IMR-90 (cell line): ENCODE measurements around the gene ACP6. TPM values are rescaled to one million over a fixed set of nuclear protein-coding genes. Genes with fewer than 3 reads are reported as not detected.

Experiments used
- ATAC-seq: fragments of 200-7000 bp; cut with Tn5 transposase; 2 replicates; pipeline ENCODE4 v1.9.1; 2020; ENCODE audit warnings: low read depth, mild to moderate bottlenecking, moderate library complexity
- BruUV-seq: library from RNA; stranded (reverse); fragments of 400-500 nt; replicated peaks from 2 replicates; lab custom pipeline; 2021; lab: Mats Ljungman, UMichigan
- CTCF ChIA-PET: fragments of 300-600 bp; formaldehyde crosslinking; extraction: SDS; loops from one replicate; lab custom pipeline; 2021; ENCODE audit warnings: antibody characterized with exemption; lab: Yijun Ruan, JAX
- POLR2A ChIA-PET: fragments of 300-600 bp; sonication (Branson Sonifier 250); formaldehyde crosslinking; loops from one replicate; lab custom pipeline; 2022; ENCODE audit warnings: antibody characterized with exemption; ENCODE audit not compliant: unreplicated experiment; lab: Charles Lee
- DNase-seq: peaks from one replicate; pipeline ENCODE4 v3.0.0; 2013
- H2AFZ ChIP-seq: replicated peaks from 2 replicates; pipeline ENCODE3; 2013; ENCODE audit warnings: low read length, mild to moderate bottlenecking; ENCODE audit not compliant: poor library complexity
- H2AK5ac ChIP-seq: 2 replicates; pipeline ENCODE4 v1.6.1; 2013; ENCODE audit warnings: low read depth, low read length, inconsistent platforms
- H2AK9ac ChIP-seq: replicated peaks from 2 replicates; pipeline ENCODE3; 2013; ENCODE audit warnings: mild to moderate bottlenecking, low read depth, low read length, moderate library complexity; ENCODE audit not compliant: poor library complexity
- H2BK120ac ChIP-seq: 2 replicates; pipeline ENCODE4 v1.6.1; 2013; ENCODE audit warnings: low read depth, low read length, inconsistent platforms
- H2BK15ac ChIP-seq: 3 replicates; pipeline ENCODE4 v1.6.1; 2013; ENCODE audit warnings: low read depth, low read length, inconsistent platforms
- H2BK20ac ChIP-seq: 2 replicates; pipeline ENCODE4 v1.6.1; 2013; ENCODE audit warnings: low read depth, mild to moderate bottlenecking, inconsistent platforms, low read length, moderate library complexity
- H2BK5ac ChIP-seq: 2 replicates; pipeline ENCODE4 v1.6.1; 2013; ENCODE audit warnings: mild to moderate bottlenecking, low read depth, low read length, inconsistent platforms; ENCODE audit not compliant: poor library complexity, severe bottlenecking
- H3K14ac ChIP-seq: replicated peaks from 2 replicates; pipeline ENCODE4 v1.6.1; 2013; ENCODE audit warnings: low read depth, low read length, inconsistent platforms
- H3K18ac ChIP-seq: 2 replicates; pipeline ENCODE4 v1.6.1; 2013; ENCODE audit warnings: low read depth, low read length, control low read depth
- H3K23ac ChIP-seq: 2 replicates; pipeline ENCODE4 v1.6.1; 2013; ENCODE audit warnings: low read depth, low read length, inconsistent platforms
- H3K27ac ChIP-seq: 2 replicates; pipeline ENCODE4 v1.5.1; 2013; ENCODE audit warnings: mild to moderate bottlenecking, control low read depth, low read length; ENCODE audit not compliant: insufficient read depth
- H3K27me3 ChIP-seq: 2 replicates; pipeline ENCODE4 v1.6.1; 2013; ENCODE audit warnings: low read length; ENCODE audit not compliant: control insufficient read depth, insufficient read depth
- H3K36me3 ChIP-seq: 2 replicates; pipeline ENCODE4 v1.6.1; 2013; ENCODE audit warnings: low read length, mixed read lengths; ENCODE audit not compliant: control insufficient read depth, insufficient read depth
- H3K4ac ChIP-seq: 2 replicates; pipeline ENCODE4 v1.6.1; 2013; ENCODE audit warnings: low read depth, low read length, inconsistent platforms
- H3K4me1 ChIP-seq: 2 replicates; pipeline ENCODE4 v1.6.1; 2013; ENCODE audit warnings: low read length, mixed read lengths; ENCODE audit not compliant: control insufficient read depth, insufficient read depth
- H3K4me2 ChIP-seq: 2 replicates; pipeline ENCODE4 v1.6.1; 2013; ENCODE audit warnings: low read depth, mild to moderate bottlenecking, control low read depth, low read length, moderate library complexity
- H3K4me3 ChIP-seq: 2 replicates; pipeline ENCODE4 v1.5.1; 2013; ENCODE audit warnings: low read depth, mild to moderate bottlenecking, control low read depth, low read length, moderate library complexity; ENCODE audit not compliant: insufficient read depth
- H3K56ac ChIP-seq: 2 replicates; pipeline ENCODE4 v1.6.1; 2013; ENCODE audit warnings: low read length, inconsistent platforms; ENCODE audit not compliant: insufficient read depth; ENCODE audit errors: extremely low read depth
- H3K79me1 ChIP-seq, 2 experiments: 2 replicates each; pipeline ENCODE4 v1.6.1; 2013; ENCODE audit warnings: low read length in 2 of 2, inconsistent platforms in 1 of 2, low read depth in 1 of 2
- H3K9ac ChIP-seq: 2 replicates; pipeline ENCODE4 v1.6.1; 2013; ENCODE audit warnings: low read depth, low read length, control low read depth
- H3K9me1 ChIP-seq: 2 replicates; pipeline ENCODE4 v1.6.1; 2013; ENCODE audit warnings: low read length, inconsistent platforms; ENCODE audit not compliant: insufficient read depth
- H3K9me3 ChIP-seq: 2 replicates; pipeline ENCODE4 v1.6.1; 2013; ENCODE audit warnings: low read length; ENCODE audit not compliant: control insufficient read depth, insufficient read depth
- H4K20me1 ChIP-seq: 2 replicates; pipeline ENCODE4 v1.6.1; 2013; ENCODE audit warnings: low read length, inconsistent platforms; ENCODE audit not compliant: insufficient read depth
- H4K5ac ChIP-seq: 2 replicates; pipeline ENCODE4 v1.6.1; 2013; ENCODE audit warnings: mild to moderate bottlenecking, low read depth, low read length, control low read depth
- H4K8ac ChIP-seq, 2 experiments: 2 replicates each; pipeline ENCODE4 v1.6.1; 2013; ENCODE audit warnings: low read depth in 2 of 2, low read length in 2 of 2, control low read depth in 1 of 2, inconsistent platforms in 1 of 2
- H4K91ac ChIP-seq: 2 replicates; pipeline ENCODE4 v1.6.1; 2013; ENCODE audit warnings: low read depth, low read length, inconsistent platforms; ENCODE audit not compliant: insufficient read depth
- BHLHE40 ChIP-seq: fragments of 150-350 bp; IDR thresholded peaks from 2 replicates; pipeline ENCODE4 v1.6.1; 2016; ENCODE audit warnings: mild to moderate bottlenecking, low read depth, low read length
- CTCF ChIP-seq: conservative IDR thresholded peaks from 2 replicates; pipeline ENCODE4 v1.5.1; 2012; ENCODE audit warnings: mild to moderate bottlenecking, low read depth, low read length, improper control_type of control experiment
- MAZ ChIP-seq: IDR thresholded peaks from 2 replicates; pipeline ENCODE4 v1.6.1; 2012; ENCODE audit warnings: low read depth, mild to moderate bottlenecking, low read length, improper control_type of control experiment, moderate library complexity, borderline replicate concordance
- SMC3 ChIP-seq: fragments of 150-350 bp; IDR thresholded peaks from 2 replicates; pipeline ENCODE4 v1.6.1; 2016; ENCODE audit warnings: low read depth, mild to moderate bottlenecking, antibody characterized with exemption, low read length, moderate library complexity
- WGBS, 2 experiments: methylation state at CpG; one replicate each; pipeline versions ENCODE4 v1.1.5 to v1.1.7; 2013; ENCODE audit warnings: missing lambda C conversion rate in 2 of 2; ENCODE audit not compliant: insufficient read length in 1 of 2; ENCODE audit errors: extremely low coverage in 2 of 2; 5-methylcytosine and 5-hydroxymethylcytosine counted together
- dilution Hi-C: fragments of 300-500 bp; cut with HindIII; formaldehyde crosslinking; loops from one replicate; pipeline ENCODE4 v1.14.3; 2018; ENCODE audit warnings: low sequenced_read_pairs; ENCODE audit not compliant: unreplicated experiment
- in situ Hi-C: fragments of 300-500 bp; cut with MboI; formaldehyde crosslinking; loops from 3 replicates; pipeline ENCODE4 v1.14.3; 2019; ENCODE audit warnings: low sequenced_read_pairs, inconsistent platforms, mixed read lengths
- intact Hi-C: fragments of 100-400 bp; cut with micrococcal nuclease; formaldehyde crosslinking; loops from 2 replicates; pipeline ENCODE4 v1.10.0; 2022
- polyA plus RNA-seq, 3 experiments: library from polyadenylated mRNA; depleted of rRNA; stranded (reverse); fragments of >200 nt; gene quantifications; 2 replicates each; pipeline ENCODE4 v1.2.3, GENCODE V29; 2012; ENCODE audit warnings: low replicate concordance in 1 of 3
- total RNA-seq: library from RNA; depleted of rRNA; stranded (reverse); fragments of >200 nt; gene quantifications from 2 replicates; pipeline ENCODE4 v1.2.3, GENCODE V29; 2012

Gene ACP6
- total and polyA plus RNA-seq, 2 of the 4 experiments (the other 2 are of a cell fraction) = 2.5 to 8.2 TPM

- Histone ChIP-seq H2BK120ac (no peak overlapping the region), H4K20me1 (no peaks in the 10 kb centered on the region), H3K27me3 (no peaks in the 10 kb centered on the region), H4K91ac (no peak overlapping the region), H3K36me3 (peaks cover 32% of the 10 kb centered on the region), H3K9ac (no peak overlapping the region), H3K9me1 (no peaks in the 10 kb centered on the region; the same call in 1 of the 2 replicates), H2BK5ac (no peak overlapping the region), H3K14ac (no peak overlapping the region), H4K5ac (no peak overlapping the region), H3K4me1 (no peaks in the 10 kb centered on the region), H3K9me3 (no peaks in the 10 kb centered on the region), H3K27ac (no peak overlapping the region), H3K23ac (no peak overlapping the region), H3K4me2 (no peak overlapping the region), H3K4ac (no peak overlapping the region), H2AK5ac (no peak overlapping the region), H2AFZ (no peak overlapping the region), H3K79me1 (no peaks in the 10 kb centered on the region), H3K18ac (no peak overlapping the region), H3K4me3 (no peak overlapping the region), H3K56ac (no peak overlapping the region), H2AK9ac (no peak overlapping the region), H4K8ac (no peak overlapping the region), H2BK15ac (no peak overlapping the region), H2BK20ac (no peak overlapping the region)
- DNase-seq (no peak), ATAC-seq (no peak)
- TF ChIP-seq MAZ (no peak), CTCF (no peak), BHLHE40 (no peak), SMC3 (no peak)
- intact Hi-C loops = no loop called here
- in situ Hi-C loops = no loop called here
- POLR2A ChIA-PET = no interaction called here
- CTCF ChIA-PET = no interaction called here
- WGBS, 2 experiments = no CpG with 5 or more reads among the region's 3 CpGs
- dilution Hi-C loops = no loop called here
- no TSS peak for BruUV-seq
Measured at GRCh38 chr1:147652306-147652705, 18.0 kb downstream of the ACP6 start.
